Loucy (cell line): Measurements from ENCODE around the gene CDT1.

Experiments used
- H2AFZ ChIP-seq: fragments of 200-600 bp; sonication (generic); 2 replicates; pipeline ENCODE4 v1.6.0; 2016; ENCODE audit warnings: antibody characterized with exemption, mild to moderate bottlenecking, low read length, moderate library complexity
- H3F3A ChIP-seq: fragments of 200-600 bp; 2 replicates; pipeline ENCODE4 v1.6.0; 2016; ENCODE audit warnings: antibody characterized with exemption, low read depth, mild to moderate bottlenecking
- H3K27me3 ChIP-seq: fragments of 200-600 bp; sonication (generic); 2 replicates; pipeline ENCODE4 v1.6.1; 2014; ENCODE audit warnings: low read length, mild to moderate bottlenecking; ENCODE audit not compliant: insufficient read depth, poor library complexity, severe bottlenecking
- H3K36me3 ChIP-seq: fragments of 200-600 bp; sonication (generic); 2 replicates; pipeline ENCODE4 v1.6.1; 2016; ENCODE audit warnings: low read length; ENCODE audit not compliant: insufficient read depth
- H3K4me1 ChIP-seq: fragments of 200-600 bp; sonication (generic); 2 replicates; pipeline ENCODE4 v1.5.1; 2014; ENCODE audit warnings: low read length, mild to moderate bottlenecking; ENCODE audit not compliant: insufficient read depth, poor library complexity, severe bottlenecking
- H3K4me2 ChIP-seq: fragments of 200-600 bp; sonication (generic); 2 replicates; pipeline ENCODE4 v1.6.0; 2014; ENCODE audit warnings: antibody characterized with exemption, low read length, low read depth, mild to moderate bottlenecking; ENCODE audit not compliant: poor library complexity, severe bottlenecking
- H3K4me3 ChIP-seq: fragments of 200-600 bp; sonication (generic); 2 replicates; pipeline ENCODE4 v1.5.1; 2014; ENCODE audit warnings: low read length, mild to moderate bottlenecking, mixed read lengths; ENCODE audit not compliant: poor library complexity, severe bottlenecking
- H3K79me2 ChIP-seq: fragments of 200-600 bp; sonication (generic); 2 replicates; pipeline ENCODE4 v1.6.1; 2014; ENCODE audit warnings: low read length; ENCODE audit not compliant: insufficient read depth
- H3K9ac ChIP-seq: fragments of 200-600 bp; sonication (generic); 2 replicates; pipeline ENCODE4 v1.6.0; 2014; ENCODE audit warnings: mild to moderate bottlenecking, low read depth, low read length, moderate library complexity; ENCODE audit not compliant: poor library complexity, severe bottlenecking
- H3K9me2 ChIP-seq: fragments of 200-600 bp; sonication (generic); replicated peaks from 2 replicates; pipeline ENCODE4 v1.6.1; 2016; ENCODE audit warnings: low read depth, low read length, mixed read lengths
- H3K9me3 ChIP-seq: fragments of 200-600 bp; sonication (generic); 2 replicates; pipeline ENCODE4 v1.6.1; 2014; ENCODE audit warnings: mild to moderate bottlenecking, antibody characterized with exemption, low read length, low read depth; ENCODE audit not compliant: insufficient read depth
- H4K20me1 ChIP-seq: fragments of 200-600 bp; sonication (generic); 2 replicates; pipeline ENCODE4 v1.6.0; 2014; ENCODE audit warnings: antibody characterized with exemption, low read length, mild to moderate bottlenecking; ENCODE audit not compliant: insufficient read depth, poor library complexity, severe bottlenecking
- EZH2phosphoT487 ChIP-seq: fragments of 200-600 bp; IDR thresholded peaks from 2 replicates; pipeline ENCODE4 v1.6.1; 2018; ENCODE audit warnings: antibody characterized with exemption, mild to moderate bottlenecking, moderate library complexity, borderline replicate concordance
- TF ChIP-seq, protein P1 (sequence below): fragments of 200-600 bp; sonication (generic); conservative IDR thresholded peaks from 2 replicates; pipeline ENCODE4 v1.5.1; 2014; ENCODE audit warnings: mild to moderate bottlenecking, antibody characterized with exemption, low read length

The CDT1 gene

DNA sequence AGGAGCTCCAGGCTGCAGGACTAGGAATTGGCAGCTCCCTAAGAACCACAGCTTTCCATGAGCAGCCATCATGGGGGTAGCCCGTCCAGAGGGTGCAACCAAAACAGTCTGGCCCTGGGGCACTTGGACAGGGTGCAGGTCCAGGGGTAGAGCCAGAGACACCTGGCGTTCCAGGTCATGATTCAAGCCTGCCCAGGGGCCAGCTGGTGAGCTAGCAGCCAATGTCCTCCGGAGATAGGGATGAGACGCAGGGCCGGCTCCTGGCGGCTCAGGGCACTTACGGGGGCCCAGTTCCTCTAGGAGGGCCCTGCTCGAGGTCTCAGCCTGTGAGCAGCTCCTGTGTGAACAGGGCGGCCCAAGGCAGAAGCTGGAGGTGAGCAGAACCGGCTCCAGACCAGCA is 40.6 kb upstream of the CDT1 start:
- Histone ChIP-seq H3K9ac (no peak overlapping the region), H3K9me2 (no peaks in the 10 kb centered on the region), H4K20me1 (peaks cover 29% of the 10 kb centered on the region), H3F3A (no peaks in the 10 kb centered on the region), H3K79me2 (peaks cover 68% of the 10 kb centered on the region), H3K9me3 (no peaks in the 10 kb centered on the region), H3K4me2 (no peak overlapping the region), H3K36me3 (peaks cover 7% of the 10 kb centered on the region; the same call in 1 of the 2 replicates), H2AFZ (no peak overlapping the region), H3K27me3 (no peaks in the 10 kb centered on the region), H3K4me3 (no peak overlapping the region), H3K4me1 (no peaks in the 10 kb centered on the region)
- TF ChIP-seq, protein P1, sequence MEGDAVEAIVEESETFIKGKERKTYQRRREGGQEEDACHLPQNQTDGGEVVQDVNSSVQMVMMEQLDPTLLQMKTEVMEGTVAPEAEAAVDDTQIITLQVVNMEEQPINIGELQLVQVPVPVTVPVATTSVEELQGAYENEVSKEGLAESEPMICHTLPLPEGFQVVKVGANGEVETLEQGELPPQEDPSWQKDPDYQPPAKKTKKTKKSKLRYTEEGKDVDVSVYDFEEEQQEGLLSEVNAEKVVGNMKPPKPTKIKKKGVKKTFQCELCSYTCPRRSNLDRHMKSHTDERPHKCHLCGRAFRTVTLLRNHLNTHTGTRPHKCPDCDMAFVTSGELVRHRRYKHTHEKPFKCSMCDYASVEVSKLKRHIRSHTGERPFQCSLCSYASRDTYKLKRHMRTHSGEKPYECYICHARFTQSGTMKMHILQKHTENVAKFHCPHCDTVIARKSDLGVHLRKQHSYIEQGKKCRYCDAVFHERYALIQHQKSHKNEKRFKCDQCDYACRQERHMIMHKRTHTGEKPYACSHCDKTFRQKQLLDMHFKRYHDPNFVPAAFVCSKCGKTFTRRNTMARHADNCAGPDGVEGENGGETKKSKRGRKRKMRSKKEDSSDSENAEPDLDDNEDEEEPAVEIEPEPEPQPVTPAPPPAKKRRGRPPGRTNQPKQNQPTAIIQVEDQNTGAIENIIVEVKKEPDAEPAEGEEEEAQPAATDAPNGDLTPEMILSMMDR: no peak
- no peak for TF ChIP-seq EZH2phosphoT487

DNA sequence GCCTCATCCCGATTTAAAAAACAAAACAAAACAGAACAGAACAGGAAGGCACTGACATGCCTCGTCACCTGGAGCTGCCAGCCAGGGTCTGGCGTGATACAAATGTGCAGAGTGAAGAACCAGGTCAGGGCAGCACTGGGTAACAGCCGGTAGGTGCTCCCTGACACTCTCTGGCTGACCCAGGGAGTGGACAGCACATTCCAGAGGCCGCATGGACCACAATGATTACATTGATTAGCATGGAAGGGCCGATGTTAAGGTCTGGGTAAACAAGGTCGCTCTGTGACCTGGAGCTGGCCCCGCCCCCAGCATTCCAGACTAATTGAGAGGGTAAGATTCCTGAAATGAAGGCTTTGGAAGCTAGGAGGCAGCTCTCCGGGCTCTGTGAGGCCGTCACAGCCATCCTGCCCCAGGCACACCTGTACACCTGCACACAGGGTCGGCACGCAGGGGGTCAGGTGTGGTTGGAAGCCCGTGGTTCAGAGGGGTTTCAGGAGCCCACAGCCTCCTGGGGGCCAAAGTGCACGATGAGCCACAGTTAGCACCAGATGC is 40.0 kb upstream of the CDT1 start:
- Histone ChIP-seq H3K4me3 (no peak overlapping the region), H3K27me3 (no peaks in the 10 kb centered on the region), H2AFZ (no peak overlapping the region), H3K4me2 (no peak overlapping the region), H3K9ac (no peak overlapping the region), H3K9me3 (no peaks in the 10 kb centered on the region), H3K9me2 (no peaks in the 10 kb centered on the region), H4K20me1 (peaks cover 30% of the 10 kb centered on the region), H3K4me1 (no peaks in the 10 kb centered on the region), H3F3A (no peaks in the 10 kb centered on the region), H3K79me2 (peaks cover 68% of the 10 kb centered on the region), H3K36me3 (peaks cover 7% of the 10 kb centered on the region; the same call in 1 of the 2 replicates)
- TF ChIP-seq EZH2phosphoT487: no peak
- TF ChIP-seq, protein P1: no peak

DNA sequence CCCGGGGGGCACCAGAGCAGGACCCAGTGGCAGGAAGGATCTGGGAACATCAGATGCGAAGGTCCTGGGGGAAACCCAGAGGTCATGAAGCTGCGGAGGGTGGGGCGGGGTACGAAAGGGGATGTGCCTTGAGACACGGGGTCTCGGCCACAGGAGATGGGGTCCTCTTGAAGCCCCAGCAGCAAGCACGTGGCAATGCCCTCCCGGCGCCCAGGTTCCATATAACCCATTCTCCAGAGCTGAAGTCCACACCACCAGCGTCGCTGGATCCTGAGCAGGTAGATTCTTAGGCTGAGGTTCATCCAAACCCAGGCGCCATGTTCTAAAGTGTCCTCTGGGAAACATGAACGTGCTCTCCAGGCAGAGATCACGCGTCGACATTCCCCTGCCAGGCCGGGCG is 39.5 kb upstream of the CDT1 start:
- no peaks in the 10 kb centered on the region for H3K9me3 ChIP-seq
- H3K4me2 ChIP-seq: no peak overlapping the region
- peaks cover 70% of the 10 kb centered on the region for H3K79me2 ChIP-seq
- peaks cover 34% of the 10 kb centered on the region for H4K20me1 ChIP-seq
- H3K4me1 ChIP-seq: no peaks in the 10 kb centered on the region
- no peak overlapping the region for H2AFZ ChIP-seq
- no peak overlapping the region for H3K4me3 ChIP-seq
- no peak overlapping the region for H3K9ac ChIP-seq
- TF ChIP-seq EZH2phosphoT487: no peak
- TF ChIP-seq, protein P1: no peak
- H3K27me3 ChIP-seq: no peaks in the 10 kb centered on the region
- no peaks in the 10 kb centered on the region for H3K9me2 ChIP-seq
- no peaks in the 10 kb centered on the region for H3F3A ChIP-seq
- peaks cover 7% of the 10 kb centered on the region; the same call in 1 of the 2 replicates for H3K36me3 ChIP-seq
